ENCODE results near the gene SEC14L5.
"Not testable (repeated sequence)": the region's sequence is repeated elsewhere in the genome, so short reads cannot be mapped to it uniquely, and the experiment has no call there.

Gene SEC14L5

GRCh38 chr16:4957720-4958509 is at the start of gene SEC14L5:
Gene SEC14L5 (plus strand): TSS chr16:4958330. CDS start chr16:4959324, 994 bp downstream.
- peak; percentile 97 for DNase-seq

DNA sequence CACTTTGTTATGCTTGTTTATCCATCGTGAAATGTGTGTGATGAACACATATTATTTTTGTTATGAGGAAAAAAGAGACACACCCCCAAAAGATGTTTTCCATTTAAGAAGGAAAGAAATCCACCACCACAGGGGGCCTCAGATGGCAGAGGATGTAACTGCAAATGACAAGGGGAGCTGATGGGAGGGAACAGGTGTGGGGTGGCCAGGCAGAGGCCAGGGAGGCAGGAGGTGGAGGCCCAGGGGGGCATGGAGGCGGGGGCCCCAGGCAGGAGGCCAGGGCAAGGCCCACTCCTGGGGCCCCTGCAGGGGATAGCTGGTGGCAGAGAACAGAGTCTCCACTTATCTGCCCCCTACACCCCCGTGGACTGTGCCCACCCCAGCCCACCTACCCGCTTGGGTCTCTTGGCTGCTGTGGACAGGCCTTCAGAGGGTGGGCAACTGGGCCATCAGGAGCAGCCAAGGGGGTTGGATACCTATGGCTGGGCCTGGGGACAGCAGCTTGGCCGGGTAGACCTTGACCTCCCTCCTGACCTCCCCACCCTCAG is 49.2 kb upstream of the SEC14L5 start:
- no peak for DNase-seq

GRCh38 chr16:4909825-4910224 is 48.3 kb upstream of the SEC14L5 start:
- no peak for DNase-seq

- DNase-seq = no peak
Observed at GRCh38 chr16:4910828-4911227, 47.3 kb upstream of the SEC14L5 start.

GRCh38 chr16:4911970-4912386 is 46.2 kb upstream of the SEC14L5 start:
- DNase-seq = no peak

- no peak for DNase-seq
Observed at GRCh38 chr16:4913130-4913773, 44.9 kb upstream of the SEC14L5 start.

- no peak for DNase-seq
Observed at GRCh38 chr16:4913774-4914525, 44.2 kb upstream of the SEC14L5 start.

- no peak for DNase-seq
Observed at GRCh38 chr16:4914528-4915225, 43.5 kb upstream of the SEC14L5 start.

GRCh38 chr16:4915226-4915761 is 42.8 kb upstream of the SEC14L5 start:
- DNase-seq = no peak

- no peak for DNase-seq
Observed at GRCh38 chr16:4917117-4917516, 41.0 kb upstream of the SEC14L5 start.

DNA sequence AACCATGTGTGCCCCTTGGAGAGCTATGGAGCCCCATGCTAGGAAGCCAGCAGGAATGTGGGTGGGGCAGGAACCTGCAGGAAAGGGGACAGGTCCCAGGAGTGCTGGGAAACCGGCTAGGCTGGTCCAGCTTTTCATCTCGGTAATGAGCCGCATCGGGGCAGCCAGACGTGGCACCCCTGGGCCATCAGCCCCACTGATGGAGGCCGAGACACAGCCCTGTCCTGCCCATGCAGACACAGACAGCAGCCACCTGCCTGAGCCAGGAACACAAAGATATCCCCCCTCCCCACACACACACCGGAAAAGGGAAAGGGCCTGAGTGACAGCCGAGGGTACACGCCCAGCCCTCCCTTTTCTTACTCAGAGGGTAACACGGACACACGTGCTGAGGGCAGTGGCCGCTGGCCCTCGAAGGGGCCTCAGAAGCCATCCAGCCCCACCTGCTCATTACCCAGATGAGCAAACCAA is 39.3 kb upstream of the SEC14L5 start:
- no peak for DNase-seq

- no peak for DNase-seq
Observed at GRCh38 chr16:4920826-4921225, 37.3 kb upstream of the SEC14L5 start.

DNA sequence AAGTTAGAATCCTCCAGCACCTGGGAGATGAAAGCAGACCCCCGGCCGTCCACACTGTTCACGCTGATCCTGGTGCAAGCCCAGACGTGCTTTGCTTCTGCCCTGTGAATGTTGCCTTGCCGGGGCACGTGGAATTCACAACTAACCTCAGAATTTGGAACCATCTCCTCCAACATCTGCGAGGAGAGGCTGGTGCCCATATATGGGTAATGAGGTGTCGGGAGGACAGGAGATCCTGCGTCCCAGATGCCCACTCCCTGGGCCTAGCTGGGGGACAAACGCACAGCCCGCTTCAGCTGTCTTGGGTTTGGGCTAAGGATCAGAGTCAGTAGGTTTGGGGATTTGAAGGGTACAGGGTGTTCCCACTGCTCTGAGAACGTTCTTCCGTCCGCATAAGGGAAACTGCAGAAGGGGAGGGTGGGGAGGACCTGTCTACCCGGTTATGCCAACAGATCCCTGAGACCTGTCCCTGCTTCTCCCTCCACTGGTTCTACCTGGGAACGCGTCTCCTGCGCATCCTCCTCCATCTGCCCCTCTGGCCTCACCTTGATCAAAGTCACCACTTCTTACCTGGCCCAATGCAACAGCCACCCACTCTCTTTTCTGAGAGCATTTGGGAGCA is 35.3 kb upstream of the SEC14L5 start:
- no peak for DNase-seq

DNA sequence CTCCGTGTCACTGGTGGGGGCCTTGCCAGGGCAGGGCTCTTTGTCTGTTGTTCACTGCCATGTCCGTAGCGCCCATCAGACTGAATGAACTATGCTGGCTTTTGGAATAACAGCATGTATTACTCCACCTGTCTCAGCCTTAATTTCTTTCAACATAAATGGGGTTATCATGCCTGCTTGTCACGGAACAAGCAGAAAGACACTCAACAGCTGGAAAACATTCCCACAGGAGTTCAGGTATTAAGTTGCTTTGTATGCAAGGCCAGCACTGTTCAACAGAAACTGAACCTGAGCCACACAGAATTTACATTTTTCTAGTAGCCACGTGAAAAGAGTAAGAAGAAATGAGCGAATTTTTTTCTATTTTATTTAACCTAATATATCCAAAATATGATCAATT is 34.3 kb upstream of the SEC14L5 start:
- no peak for DNase-seq

DNA sequence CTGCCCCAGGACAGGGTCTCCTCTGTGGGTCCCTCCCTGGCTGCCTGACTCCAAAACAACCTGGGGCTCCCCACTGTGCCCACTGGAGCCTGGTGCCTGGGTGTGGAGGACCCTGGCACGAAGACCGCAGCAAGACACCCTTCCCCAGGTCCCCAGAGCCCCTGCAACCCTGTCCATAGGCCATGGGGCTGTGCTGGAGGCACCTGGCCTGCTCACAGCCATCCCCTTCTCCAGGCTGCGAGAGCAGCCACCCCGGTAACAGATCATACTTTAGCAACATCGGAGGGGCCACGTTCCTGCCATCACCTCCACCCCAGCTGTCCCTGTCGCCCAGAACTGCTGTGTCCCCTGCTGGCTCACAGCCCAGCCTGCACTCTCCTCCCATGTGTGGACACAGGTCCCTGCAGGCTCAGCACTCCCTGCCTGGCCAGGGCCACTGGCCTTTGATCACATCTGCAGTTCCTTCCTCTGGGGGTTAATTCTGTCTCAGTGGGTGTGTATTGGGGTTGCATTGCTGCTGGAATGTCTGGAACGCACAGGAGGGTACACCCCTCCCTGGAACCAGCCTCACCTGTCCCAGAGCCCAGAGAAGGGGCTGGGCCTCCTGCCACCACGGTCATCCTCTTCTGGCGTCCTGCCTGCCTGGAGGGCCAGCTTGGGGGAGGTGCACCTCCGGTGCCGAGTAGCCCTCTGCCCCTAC is 33.4 kb upstream of the SEC14L5 start:
- DNase-seq = no peak

GRCh38 chr16:4925293-4925607 is 32.9 kb upstream of the SEC14L5 start:
- DNase-seq = no peak

DNA sequence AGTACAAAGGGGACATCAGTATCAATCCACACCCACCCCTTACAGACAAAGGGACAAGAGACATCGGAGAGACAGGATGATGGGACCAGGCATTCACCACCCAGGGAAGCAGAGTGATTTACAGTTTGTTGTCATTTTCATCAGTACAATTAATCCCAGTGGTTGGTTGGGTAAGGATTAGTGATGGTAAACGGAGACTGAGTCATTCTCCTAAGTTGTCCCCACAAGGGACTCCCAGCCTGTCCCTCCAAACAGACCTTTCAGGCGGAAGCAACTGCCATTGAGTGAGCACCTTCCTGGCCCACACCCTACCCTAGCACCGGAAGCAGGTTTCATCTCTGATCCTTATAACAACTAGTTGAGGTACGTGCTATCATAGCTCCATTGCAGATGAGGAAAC is 32.3 kb upstream of the SEC14L5 start:
- no peak for DNase-seq

DNA sequence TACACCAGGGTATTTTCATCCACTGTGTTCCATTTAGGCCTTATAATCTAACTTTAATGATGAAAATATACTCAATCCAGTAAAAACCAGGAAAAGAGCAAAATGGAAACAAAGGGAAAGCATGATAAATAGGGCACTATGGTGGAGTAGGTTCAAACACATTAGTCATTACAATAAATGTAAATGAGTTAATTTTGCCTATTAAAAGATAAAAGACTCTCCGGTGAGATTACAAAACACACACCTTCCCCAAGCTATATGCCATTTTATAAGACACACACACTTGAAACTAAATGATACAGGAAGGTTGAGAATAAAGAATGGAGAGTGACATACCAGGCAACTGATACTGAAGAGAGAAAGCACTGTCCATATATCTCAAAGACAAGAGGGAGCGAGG is 31.2 kb upstream of the SEC14L5 start:
- DNase-seq = no peak

- DNase-seq = no peak
Observed at GRCh38 chr16:4927661-4928060, 30.5 kb upstream of the SEC14L5 start.

GRCh38 chr16:4928227-4928626 is 29.9 kb upstream of the SEC14L5 start:
- no peak for DNase-seq

DNA sequence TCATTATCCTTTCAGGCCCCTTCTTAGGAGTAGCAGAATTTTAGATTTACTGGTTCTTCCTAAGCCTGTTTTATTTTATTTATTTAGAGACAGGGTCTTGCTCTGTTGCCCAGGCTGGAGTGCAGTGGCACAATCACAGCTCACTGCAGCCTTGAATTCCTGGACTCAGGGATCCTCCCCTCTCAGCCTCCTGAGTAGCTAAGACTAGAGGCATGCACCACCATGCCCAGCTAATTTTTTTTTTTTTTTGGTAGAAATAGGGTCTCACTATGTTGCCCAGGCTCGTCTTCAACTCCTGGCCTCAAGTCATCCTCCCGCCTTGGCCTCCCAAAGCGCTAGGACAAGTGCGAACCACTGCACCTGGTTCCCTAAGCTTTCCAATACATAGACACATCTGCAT is 28.5 kb upstream of the SEC14L5 start:
- not testable (repeated sequence) for DNase-seq

DNA sequence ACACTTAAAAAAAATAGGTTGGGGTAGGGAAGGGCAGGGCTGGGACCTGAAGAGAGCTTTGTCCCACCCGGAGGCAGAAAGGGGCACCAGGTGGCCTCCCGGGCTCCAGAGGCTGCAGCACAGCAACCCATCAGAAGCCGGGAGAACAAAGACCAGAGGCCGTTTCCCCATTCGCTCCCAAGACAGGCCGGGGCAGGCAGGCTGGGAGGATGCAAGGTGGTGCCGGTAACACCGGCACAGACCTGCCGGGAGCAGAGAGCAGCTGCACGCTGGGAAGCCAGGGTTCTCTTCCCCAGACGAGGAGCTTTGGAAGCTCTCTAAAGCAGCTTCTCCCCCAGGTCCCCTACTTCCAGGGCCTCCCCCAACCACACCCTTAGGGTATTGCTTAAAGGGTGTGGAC is 26.7 kb upstream of the SEC14L5 start:
- no peak for DNase-seq
